Psoas muscle (tissue), 8 donors: Measurements from ENCODE around the gene ABCC4. TPM values are rescaled to one million over a fixed set of nuclear protein-coding genes. Genes with fewer than 3 reads are reported as not detected.

Experiments used
- ATAC-seq, 4 donors: fragments of 200-7000 bp; cut with Tn5 transposase; one replicate each; pipeline ENCODE4 v1.9.1; 2020; ENCODE audit warnings: moderate library complexity in 3 of 4, mild to moderate bottlenecking in 2 of 4
- DNase-seq, 2 donors: peaks; one replicate each; pipeline ENCODE4 v3.0.0-alpha.2; 2020
- H3K27ac ChIP-seq: fragments of 200-600 bp; one replicate; pipeline ENCODE4 v1.8.0; 2022
- H3K27me3 ChIP-seq, 3 donors: fragments of 200-600 bp in 1 of 3; one replicate each; pipeline versions ENCODE4 v1.6.1 to v1.8.0; 2013 to 2022; ENCODE audit warnings: low read length in 2 of 3, mild to moderate bottlenecking in 2 of 3, moderate library complexity in 1 of 3; ENCODE audit not compliant: insufficient read depth in 3 of 3
- H3K36me3 ChIP-seq, 2 donors: fragments of 200-600 bp in 1 of 2; one replicate each; pipeline versions ENCODE4 v1.6.1 to v1.8.0; 2013 to 2022; ENCODE audit warnings: low read depth in 1 of 2, mild to moderate bottlenecking in 1 of 2, moderate library complexity in 1 of 2; ENCODE audit not compliant: insufficient read depth in 1 of 2
- H3K4me1 ChIP-seq: fragments of 200-600 bp; one replicate; pipeline ENCODE4 v1.8.0; 2022
- H3K4me3 ChIP-seq: fragments of 200-600 bp; one replicate; pipeline ENCODE4 v1.8.0; 2022; ENCODE audit warnings: mild to moderate bottlenecking
- H3K9me3 ChIP-seq: fragments of 200-600 bp; one replicate; pipeline ENCODE4 v1.8.0; 2022
- CTCF ChIP-seq: fragments of 200-600 bp; IDR thresholded peaks from one replicate; pipeline ENCODE4 v1.8.0; 2022; ENCODE audit warnings: antibody characterized with exemption
- WGBS, 3 donors: extraction: QIAGEN DNeasy Blood & Tissue Kit; methylation state at CpG; one replicate each; pipeline versions ENCODE4 v1.1.6 to v1.1.7; 2013; 5-methylcytosine and 5-hydroxymethylcytosine counted together
- intact Hi-C, 2 donors: fragments of 100-400 bp; cut with DNase I; formaldehyde crosslinking; loops; one replicate each; pipeline versions ENCODE4 v1.11.0 to v1.14.2; 2022
- polyA plus RNA-seq, 3 donors: library from polyadenylated mRNA; stranded (reverse); fragments of 200-250 nt; gene quantifications; one replicate each; pipeline ENCODE4 v1.2.3, GENCODE V29; 2013
- total RNA-seq, 4 donors: library from RNA; stranded (reverse); fragmentation: NEBNext Ultra II Directional in 2 of 4; extraction: Animal tissue kit (Norgen Biotek cat#: 25700) in 2 of 4; gene quantifications; one replicate each; pipeline versions ENCODE4 v1.2.1 to v1.2.4, GENCODE V29; 2021 to 2023
- donor health status: healthy with polysubstance abuse.
- donor health status: DM: no; HTN: no; CAD: no; lungs with moderate emphysema.
- donor health status: Bipolar disorder and iron deficiency.
- donor health status: healthy.
- donor health status: DM: yes; HTN: yes; CAD: no.
- donor health status: DM: no; HTN: no; CAD: no.
- donor health status: DM: no; HTN: no; CAD: no.
- donor health status: DM: yes; HTN: yes; CAD: no.

Gene ABCC4
- total and polyA plus RNA-seq, 7 donors: 2.3 to 25.2 (median 6.1) TPM

- no peak for ATAC-seq
- H3K36me3 ChIP-seq: no peaks in the 10 kb centered on the region
- no peaks in the 10 kb centered on the region for H3K9me3 ChIP-seq
- no peak overlapping the region for H3K27ac ChIP-seq
- no peak for TF ChIP-seq CTCF
- intact Hi-C loops: no loop called here
- H3K4me1 ChIP-seq: no peaks in the 10 kb centered on the region
- peaks cover 0 to 2% (median 0%) of the 10 kb centered on the region in 3 donors for H3K27me3 ChIP-seq
- DNase-seq: no peak
- H3K4me3 ChIP-seq: no peak overlapping the region
- WGBS, 3 donors: 58 to 72% (median 65%) methylated on average over 3 of the region's 3 CpGs
Measured at GRCh38 chr13:94988654-94989053, 312.6 kb downstream of the ABCC4 start.

GRCh38 chr13:94987869-94988268, 313.4 kb downstream of the ABCC4 start:
- ATAC-seq: no peak
- TF ChIP-seq CTCF: no peak
- intact Hi-C loops: no loop called here
- H3K27ac ChIP-seq: no peak overlapping the region
- 90 to 96% (median 95%) methylated on average over 1 of the region's 1 CpG for WGBS, 3 donors
- H3K27me3 ChIP-seq: peaks cover 0 to 2% (median 0%) of the 10 kb centered on the region in 3 donors
- no peaks in the 10 kb centered on the region for H3K36me3 ChIP-seq
- no peaks in the 10 kb centered on the region for H3K4me1 ChIP-seq
- no peaks in the 10 kb centered on the region for H3K9me3 ChIP-seq
- DNase-seq: no peak
- no peak overlapping the region for H3K4me3 ChIP-seq

GRCh38 chr13:94987081-94987480, 314.2 kb downstream of the ABCC4 start:
- no peak overlapping the region for H3K27ac ChIP-seq
- H3K9me3 ChIP-seq: no peaks in the 10 kb centered on the region
- ATAC-seq: no peak
- H3K36me3 ChIP-seq: no peaks in the 10 kb centered on the region
- no peak for TF ChIP-seq CTCF
- H3K4me1 ChIP-seq: no peaks in the 10 kb centered on the region
- intact Hi-C loops: no loop called here
- peaks cover 0 to 2% (median 0%) of the 10 kb centered on the region in 3 donors for H3K27me3 ChIP-seq
- H3K4me3 ChIP-seq: no peak overlapping the region
- 81 to 85% (median 83%) methylated on average over 5 of the region's 5 CpGs for WGBS, 3 donors
- no peak for DNase-seq

GRCh38 chr13:94984958-94985357, 316.3 kb downstream of the ABCC4 start:
- Histone ChIP-seq H3K27ac (no peak overlapping the region), H3K9me3 (no peaks in the 10 kb centered on the region), H3K27me3 (peaks cover 0 to 2% (median 0%) of the 10 kb centered on the region in 3 donors), H3K4me3 (no peak overlapping the region), H3K36me3 (no peaks in the 10 kb centered on the region), H3K4me1 (no peaks in the 10 kb centered on the region)
- ATAC-seq (no peak), DNase-seq (no peak)
- intact Hi-C loops: no loop called here
- 75 to 80% (median 79%) methylated on average over 4 of the region's 4 CpGs for WGBS, 3 donors
- TF ChIP-seq CTCF: no peak

GRCh38 chr13:94978516-94978915, 322.7 kb downstream of the ABCC4 start:
- Histone ChIP-seq H3K4me3 (no peak overlapping the region), H3K27ac (no peak overlapping the region), H3K9me3 (no peaks in the 10 kb centered on the region), H3K36me3 (no peaks in the 10 kb centered on the region), H3K4me1 (no peaks in the 10 kb centered on the region), H3K27me3 (peaks cover 0 to 7% (median 3%) of the 10 kb centered on the region in 3 donors)
- intact Hi-C loops: no loop called here
- 90 to 94% (median 91%) methylated on average over 3 of the region's 3 CpGs for WGBS, 3 donors
- no peak for DNase-seq
- no peak for ATAC-seq
- TF ChIP-seq CTCF: no peak
